Ishikawa (cell line): ENCODE data around the gene GATB.

Experiments
- CEBPB ChIP-seq: IDR thresholded peaks from 2 replicates; pipeline ENCODE4 v1.6.1; 2012
- CREB1 ChIP-seq: IDR thresholded peaks from 2 replicates; pipeline ENCODE4 v1.6.1; 2012; ENCODE audit warnings: low read depth
- EGR1 ChIP-seq: IDR thresholded peaks from 2 replicates; pipeline ENCODE4 v1.6.1; 2012
- EP300 ChIP-seq: IDR thresholded peaks from 2 replicates; pipeline ENCODE4 v1.6.1; 2012; ENCODE audit warnings: borderline replicate concordance
- FOXM1 ChIP-seq: IDR thresholded peaks from 2 replicates; pipeline ENCODE4 v1.6.1; 2012; ENCODE audit warnings: low read depth, borderline replicate concordance
- MAX ChIP-seq: IDR thresholded peaks from 2 replicates; pipeline ENCODE4 v1.6.1; 2012
- NFIC ChIP-seq: IDR thresholded peaks from 2 replicates; pipeline ENCODE4 v1.6.1; 2012
- RAD21 ChIP-seq: IDR thresholded peaks from 2 replicates; pipeline ENCODE4 v1.6.1; 2012; ENCODE audit warnings: low read depth
- REST ChIP-seq: IDR thresholded peaks from 2 replicates; pipeline ENCODE4 v1.6.1; 2012; ENCODE audit warnings: low read depth, mild to moderate bottlenecking
- TAF1 ChIP-seq: IDR thresholded peaks from 2 replicates; pipeline ENCODE4 v1.6.1; 2012; ENCODE audit warnings: low read depth, mild to moderate bottlenecking
- TCF12 ChIP-seq: IDR thresholded peaks from 2 replicates; pipeline ENCODE4 v1.6.1; 2012; ENCODE audit warnings: low read depth
- TEAD4 ChIP-seq: IDR thresholded peaks from 2 replicates; pipeline ENCODE4 v1.6.1; 2012
- YY1 ChIP-seq: IDR thresholded peaks from 2 replicates; pipeline ENCODE4 v1.6.1; 2012; ENCODE audit warnings: low read depth
- ZBTB7A ChIP-seq: IDR thresholded peaks from 2 replicates; pipeline ENCODE4 v1.6.1; 2012; ENCODE audit warnings: low read depth
- TF ChIP-seq, protein P1 (sequence below): IDR thresholded peaks from 2 replicates; pipeline ENCODE4 v1.6.1; 2012

Gene GATB

GRCh38 chr4:151670843-151671242 lies 90.0 kb downstream of the GATB start:
- no peak for TF ChIP-seq ZBTB7A
- TF ChIP-seq TCF12 = no peak
- TF ChIP-seq CEBPB = no peak
- TF ChIP-seq EGR1 = no peak
- TF ChIP-seq YY1 = no peak
- TF ChIP-seq EP300 = no peak
- TF ChIP-seq MAX = no peak
- no peak for TF ChIP-seq NFIC
- no peak for TF ChIP-seq TAF1
- TF ChIP-seq RAD21 = no peak
- no peak for TF ChIP-seq REST
- no peak for TF ChIP-seq FOXM1
- no peak for TF ChIP-seq CREB1
- TF ChIP-seq TEAD4 = no peak
- TF ChIP-seq, protein P1, sequence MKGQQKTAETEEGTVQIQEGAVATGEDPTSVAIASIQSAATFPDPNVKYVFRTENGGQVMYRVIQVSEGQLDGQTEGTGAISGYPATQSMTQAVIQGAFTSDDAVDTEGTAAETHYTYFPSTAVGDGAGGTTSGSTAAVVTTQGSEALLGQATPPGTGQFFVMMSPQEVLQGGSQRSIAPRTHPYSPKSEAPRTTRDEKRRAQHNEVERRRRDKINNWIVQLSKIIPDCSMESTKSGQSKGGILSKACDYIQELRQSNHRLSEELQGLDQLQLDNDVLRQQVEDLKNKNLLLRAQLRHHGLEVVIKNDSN = no peak

DNA sequence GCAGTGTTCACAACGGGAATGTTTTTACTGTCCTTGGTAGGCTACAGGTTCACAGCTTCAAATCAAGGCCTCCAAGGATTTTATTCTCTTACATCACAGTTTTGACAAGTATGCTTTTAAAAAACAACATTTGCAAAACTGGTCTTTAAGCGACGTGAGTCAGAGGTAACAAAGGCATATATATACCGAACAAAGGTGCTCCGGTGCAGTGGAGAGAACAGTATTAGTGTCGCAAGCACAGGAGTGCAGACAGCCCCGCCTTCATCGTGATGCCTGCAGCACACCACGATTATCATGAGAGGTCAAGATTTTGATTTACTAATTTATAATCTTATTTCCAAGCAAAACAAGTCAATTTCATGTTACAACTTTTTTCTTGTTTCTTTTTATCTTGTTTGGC lies 90.8 kb downstream of the GATB start:
- TF ChIP-seq NFIC (no peak), TCF12 (no peak), EP300 (no peak), RAD21 (no peak), REST (no peak), CREB1 (no peak), TAF1 (no peak), FOXM1 (no peak), EGR1 (no peak), TEAD4 (no peak), ZBTB7A (no peak), CEBPB (no peak)
- TF ChIP-seq, protein P1 = no peak

GRCh38 chr4:151668689-151669402 lies 92.0 kb downstream of the GATB start:
- TF ChIP-seq TEAD4 (no peak), YY1 (no peak), CEBPB (no peak), RAD21 (no peak), EP300 (no peak), FOXM1 (no peak), NFIC (no peak), MAX (no peak), EGR1 (no peak), TCF12 (no peak), REST (no peak), TAF1 (no peak), ZBTB7A (no peak)
- TF ChIP-seq, protein P1 = no peak
